Natural killer cell (primary cell): ENCODE results near the gene SLC19A1. TPM values are rescaled to one million over a fixed set of nuclear protein-coding genes. Genes with fewer than 3 reads are reported as not detected.
A peak's percentile ranks its signal among the peaks of the same experiment; 100 is the strongest.

ENCODE experiments used
- ATAC-seq, 3 donors: fragments of 150-1000 bp in 2 of 3; fragments of 200-7000 bp in 1 of 3; cut with Tn5 transposase; 1 replicate in 1 of 3; 2 replicates in 2 of 3; pipeline ENCODE4 v1.10.0; 2021; ENCODE audit warnings: mild to moderate bottlenecking in 2 of 3, moderate library complexity in 2 of 3
- DNase-seq, 2 donors: peaks; one replicate each; pipeline versions ENCODE4 v3.0.0 to v3.0.0-alpha.2; 2013 to 2021; ENCODE audit warnings: mixed read lengths in 1 of 2
- H3K27ac ChIP-seq: one replicate; pipeline ENCODE4 v1.5.1; 2013; ENCODE audit warnings: mild to moderate bottlenecking, low read length
- H3K27me3 ChIP-seq: one replicate; pipeline ENCODE4 v1.6.1; 2013; ENCODE audit warnings: low read length; ENCODE audit not compliant: control insufficient read depth, insufficient read depth
- H3K36me3 ChIP-seq: one replicate; pipeline ENCODE4 v1.6.1; 2013; ENCODE audit warnings: low read length; ENCODE audit not compliant: control insufficient read depth, insufficient read depth
- H3K4me1 ChIP-seq: one replicate; pipeline ENCODE4 v1.6.1; 2013; ENCODE audit warnings: low read length; ENCODE audit not compliant: control insufficient read depth, insufficient read depth
- H3K4me3 ChIP-seq: one replicate; pipeline ENCODE4 v1.5.1; 2013; ENCODE audit warnings: low read length
- H3K9me3 ChIP-seq: one replicate; pipeline ENCODE4 v1.6.1; 2013; ENCODE audit warnings: low read length; ENCODE audit not compliant: control insufficient read depth, insufficient read depth
- H3K27ac Mint-ChIP-seq, 2 donors: one replicate each; pipeline ENCODE4 v1.8.0; 2022; ENCODE audit warnings: mild to moderate bottlenecking in 2 of 2, mixed read lengths in 2 of 2, moderate library complexity in 1 of 2
- H3K27me3 Mint-ChIP-seq, 2 donors: one replicate each; pipeline ENCODE4 v1.8.0; 2022; ENCODE audit warnings: low read depth in 2 of 2, mixed read lengths in 2 of 2
- H3K36me3 Mint-ChIP-seq: one replicate; pipeline ENCODE4 v1.8.0; 2022; ENCODE audit warnings: mixed read lengths
- H3K4me1 Mint-ChIP-seq, 2 donors: one replicate each; pipeline ENCODE4 v1.8.0; 2022; ENCODE audit warnings: mixed read lengths in 2 of 2
- H3K4me3 Mint-ChIP-seq: one replicate; pipeline ENCODE4 v1.8.0; 2022; ENCODE audit warnings: mild to moderate bottlenecking, moderate library complexity, mixed read lengths
- H3K9me3 Mint-ChIP-seq, 2 donors: one replicate each; pipeline ENCODE4 v1.8.0; 2022; ENCODE audit warnings: mixed read lengths in 2 of 2
- WGBS: methylation state at CpG from one replicate; pipeline ENCODE4 v1.1.7; 2013; ENCODE audit warnings: missing lambda C conversion rate; ENCODE audit not compliant: insufficient coverage; 5-methylcytosine and 5-hydroxymethylcytosine counted together
- intact Hi-C: fragments of 100-400 bp; cut with micrococcal nuclease; formaldehyde crosslinking; loops from one replicate; pipeline ENCODE4 v1.14.2; 2022
- total RNA-seq, 4 donors: library from RNA; stranded (reverse); fragments of 120-200 nt in 1 of 4; gene quantifications; one replicate each; pipeline versions ENCODE4 v1.2.3 to v1.2.4, GENCODE V29; 2013 to 2022
- TF ChIP-seq, protein P1 (sequence below): fragments of 200-600 bp; IDR thresholded peaks from one replicate; pipeline ENCODE4 v1.8.0; 2022; ENCODE audit warnings: antibody characterized with exemption

Gene SLC19A1
- total RNA-seq, 3 donors from 2014 or later (not counting 1 experiment from before 2014, with no cell fraction given) = 2.5 to 9.0 (median 4.9) TPM

- Mint-ChIP-seq H3K36me3 (no peaks in the 10 kb centered on the region), H3K9me3 (no peaks in the 10 kb centered on the region), H3K4me1 (peaks cover 18 to 20% of the 10 kb centered on the region in 2 donors), H3K27ac (no peak overlapping the region), H3K27me3 (no peaks in the 10 kb centered on the region), H3K4me3 (no peak overlapping the region)
- DNase-seq (no peak), ATAC-seq (no peak)
- WGBS = 95% methylated on average over 25 of the region's 25 CpGs
- Histone ChIP-seq H3K36me3 (no peaks in the 10 kb centered on the region), H3K9me3 (no peaks in the 10 kb centered on the region), H3K27me3 (no peaks in the 10 kb centered on the region), H3K4me3 (no peak overlapping the region), H3K27ac (no peak overlapping the region), H3K4me1 (peaks cover 29% of the 10 kb centered on the region)
- intact Hi-C loops = no loop called here
- TF ChIP-seq, protein P1, sequence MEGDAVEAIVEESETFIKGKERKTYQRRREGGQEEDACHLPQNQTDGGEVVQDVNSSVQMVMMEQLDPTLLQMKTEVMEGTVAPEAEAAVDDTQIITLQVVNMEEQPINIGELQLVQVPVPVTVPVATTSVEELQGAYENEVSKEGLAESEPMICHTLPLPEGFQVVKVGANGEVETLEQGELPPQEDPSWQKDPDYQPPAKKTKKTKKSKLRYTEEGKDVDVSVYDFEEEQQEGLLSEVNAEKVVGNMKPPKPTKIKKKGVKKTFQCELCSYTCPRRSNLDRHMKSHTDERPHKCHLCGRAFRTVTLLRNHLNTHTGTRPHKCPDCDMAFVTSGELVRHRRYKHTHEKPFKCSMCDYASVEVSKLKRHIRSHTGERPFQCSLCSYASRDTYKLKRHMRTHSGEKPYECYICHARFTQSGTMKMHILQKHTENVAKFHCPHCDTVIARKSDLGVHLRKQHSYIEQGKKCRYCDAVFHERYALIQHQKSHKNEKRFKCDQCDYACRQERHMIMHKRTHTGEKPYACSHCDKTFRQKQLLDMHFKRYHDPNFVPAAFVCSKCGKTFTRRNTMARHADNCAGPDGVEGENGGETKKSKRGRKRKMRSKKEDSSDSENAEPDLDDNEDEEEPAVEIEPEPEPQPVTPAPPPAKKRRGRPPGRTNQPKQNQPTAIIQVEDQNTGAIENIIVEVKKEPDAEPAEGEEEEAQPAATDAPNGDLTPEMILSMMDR = no peak
Observed at GRCh38 chr21:45485686-45486442, 56.4 kb downstream of the SLC19A1 start.

DNA sequence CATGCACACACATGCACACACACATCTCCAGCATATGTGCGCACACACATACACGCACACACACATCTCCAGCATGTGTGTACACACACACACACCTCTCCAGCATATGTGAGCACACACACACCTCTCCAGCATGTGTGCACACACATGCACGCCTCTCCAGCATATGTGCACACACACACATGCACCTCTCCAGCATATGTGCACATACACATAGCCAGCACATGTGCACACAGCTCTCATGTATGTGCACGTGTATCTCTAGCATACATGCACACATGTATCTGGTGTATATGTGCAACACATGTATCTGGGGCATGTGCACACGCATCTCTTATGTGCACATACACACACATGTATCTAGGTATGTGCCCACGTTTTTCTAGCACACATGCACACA lies 57.9 kb downstream of the SLC19A1 start:
- ATAC-seq (no peak), DNase-seq (no peak)
- Mint-ChIP-seq H3K27ac (peak overlapping the region; percentile 82 to 92), H3K27me3 (no peaks in the 10 kb centered on the region), H3K4me3 (peak overlapping the region; percentile 61), H3K36me3 (no peaks in the 10 kb centered on the region), H3K4me1 (peaks cover 22 to 25% of the 10 kb centered on the region in 2 donors), H3K9me3 (no peaks in the 10 kb centered on the region)
- Histone ChIP-seq H3K4me3 (no peak overlapping the region), H3K4me1 (peaks cover 31% of the 10 kb centered on the region), H3K27ac (no peak overlapping the region), H3K36me3 (no peaks in the 10 kb centered on the region), H3K27me3 (no peaks in the 10 kb centered on the region), H3K9me3 (no peaks in the 10 kb centered on the region)
- 96% methylated on average over 5 of the region's 6 CpGs for WGBS
- intact Hi-C loops = no loop called here
- TF ChIP-seq, protein P1 = no peak

DNA sequence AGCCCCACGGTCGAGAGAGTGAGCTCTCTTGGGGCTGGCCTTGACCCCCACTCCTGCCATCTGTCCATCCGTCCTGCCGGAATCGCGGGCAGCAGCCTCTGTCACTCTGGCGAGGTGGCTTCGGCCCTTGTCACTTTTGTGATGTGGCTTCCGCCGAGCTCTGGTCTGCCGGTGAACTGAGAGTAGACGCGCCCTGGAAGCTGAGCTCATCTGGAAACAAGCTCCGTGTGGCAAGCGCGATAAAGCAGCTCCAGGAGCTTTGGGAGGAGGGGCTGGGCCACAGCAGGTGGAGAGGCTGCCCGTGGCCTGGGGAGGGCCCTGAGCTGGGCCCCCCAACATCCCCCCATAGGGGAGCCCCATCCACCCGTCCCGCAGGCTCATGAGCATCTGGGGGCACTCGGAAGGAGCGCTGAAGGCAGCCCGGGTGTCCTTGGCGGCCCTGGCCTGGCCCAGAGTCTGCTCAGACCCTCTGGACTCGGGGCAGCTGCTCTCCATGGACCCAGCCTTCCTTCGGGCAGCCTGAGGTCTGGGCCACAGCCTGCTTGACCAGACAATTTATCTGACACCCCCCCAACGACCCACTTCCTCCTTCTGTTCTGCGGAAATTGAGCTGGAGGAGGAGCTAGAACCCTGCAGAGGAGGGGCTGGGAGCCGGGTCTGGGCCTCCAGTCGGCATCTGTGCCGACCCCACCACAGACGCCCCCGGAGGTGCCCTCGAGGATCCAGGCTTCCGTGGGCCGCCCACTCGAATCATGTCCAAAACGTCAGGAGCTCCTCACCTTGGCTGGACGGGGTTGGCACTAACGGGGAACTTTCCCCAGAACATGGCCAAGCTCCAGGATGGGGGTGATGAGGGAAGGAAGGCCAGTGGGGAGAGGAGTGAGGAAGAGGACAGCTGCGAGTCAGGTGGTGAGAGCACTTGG lies 59.1 kb downstream of the SLC19A1 start:
- H3K4me1 Mint-ChIP-seq = peaks cover 33 to 37% of the 10 kb centered on the region in 2 donors
- 3% methylated on average over 39 of the region's 40 CpGs for WGBS
- Histone ChIP-seq H3K27ac (peak overlapping the region; percentile 95), H3K4me1 (peaks cover 42% of the 10 kb centered on the region), H3K36me3 (no peaks in the 10 kb centered on the region), H3K27me3 (no peaks in the 10 kb centered on the region), H3K9me3 (no peaks in the 10 kb centered on the region), H3K4me3 (peak overlapping the region; percentile 51)
- no peaks in the 10 kb centered on the region for H3K36me3 Mint-ChIP-seq
- no peaks in the 10 kb centered on the region for H3K27me3 Mint-ChIP-seq
- intact Hi-C loops = no loop called here
- ATAC-seq = peak; percentile 57 to 69 (median 61)
- DNase-seq = peak; percentile 45 to 65
- no peaks in the 10 kb centered on the region for H3K9me3 Mint-ChIP-seq
- TF ChIP-seq, protein P1 = no peak
- H3K27ac Mint-ChIP-seq = peak overlapping the region; percentile 82 to 92
- H3K4me3 Mint-ChIP-seq = peak overlapping the region; percentile 79
